HG03558 (cell line): ENCODE data around the gene C4orf50.

Source experiments
- ATAC-seq: cut with Tn5 transposase; IDR thresholded peaks from one replicate; pipeline ENCODE4 v1.9.1; 2021; ENCODE audit warnings: moderate number of reproducible peaks; ENCODE audit not compliant: unreplicated experiment; ENCODE audit errors: extremely low read depth

The C4orf50 gene

GRCh38 chr4:6018331-6018730, at the start of gene C4orf50:
Gene C4orf50, minus strand, starts transcription at chr4:6018431.
- ATAC-seq, result no peak

GRCh38 chr4:6065934-6066590, 47.8 kb upstream of the C4orf50 start:
- no peak for ATAC-seq

DNA sequence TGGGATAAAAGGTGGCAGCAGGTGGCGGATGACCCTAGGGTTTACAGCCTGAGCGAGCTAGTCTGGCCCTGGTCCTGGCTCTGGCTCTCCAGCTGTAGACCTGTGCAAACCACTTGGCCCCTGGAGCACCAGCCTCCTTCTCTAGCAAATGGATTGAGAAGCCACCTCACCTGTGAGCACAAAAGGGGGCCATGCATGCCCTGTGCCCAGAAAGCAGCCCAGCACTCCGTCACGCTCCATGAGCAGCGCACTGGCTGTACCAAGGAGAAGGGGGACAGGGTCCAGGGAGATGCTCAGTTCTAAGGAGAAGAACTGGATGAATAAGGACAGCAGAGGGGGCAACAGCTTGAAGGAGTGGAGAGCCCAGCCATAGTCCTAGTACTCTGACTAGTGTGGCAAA, 46.9 kb upstream of the C4orf50 start:
- ATAC-seq, result no peak

DNA sequence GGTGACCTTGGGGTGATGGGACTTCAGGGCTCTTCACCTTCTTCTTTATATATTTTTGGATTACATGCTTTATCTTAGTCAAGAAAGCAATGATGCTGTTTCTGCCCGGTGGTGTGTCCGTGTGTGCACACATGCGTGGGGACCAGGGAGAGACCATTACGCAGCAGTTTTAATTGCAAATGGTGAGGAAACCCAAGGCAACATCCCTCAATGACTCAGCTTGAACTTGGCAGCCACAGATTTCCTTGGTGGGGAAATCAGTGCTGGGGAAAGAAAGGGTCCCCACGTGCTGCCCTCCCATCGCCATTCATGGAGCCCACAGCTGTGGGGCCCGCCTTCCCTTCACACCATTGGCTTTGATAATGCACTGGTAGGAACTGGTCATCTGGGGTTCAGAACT, 46.2 kb upstream of the C4orf50 start:
- no peak for ATAC-seq

- ATAC-seq, result no peak
Measured at GRCh38 chr4:6063684-6064083, 45.5 kb upstream of the C4orf50 start.

DNA sequence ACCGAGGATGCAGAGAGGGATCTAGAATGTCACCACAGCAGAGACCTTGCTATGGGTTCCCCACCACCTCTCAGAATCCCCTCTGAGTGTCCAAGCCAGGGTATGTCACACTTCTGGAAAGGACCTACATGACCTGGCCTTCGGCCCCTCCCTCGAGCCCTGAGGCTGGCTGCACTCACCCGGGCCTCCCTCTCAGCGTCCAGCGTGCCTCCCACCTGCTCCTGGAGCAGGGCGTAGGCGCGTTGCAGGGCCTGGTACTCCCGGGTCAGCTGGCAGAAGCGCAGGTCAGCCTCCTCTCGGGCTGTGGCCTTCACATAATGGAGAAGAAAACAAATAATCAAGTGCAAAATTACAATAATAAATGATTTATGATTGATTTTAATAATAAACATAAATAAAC, 43.9 kb upstream of the C4orf50 start:
- no peak for ATAC-seq

DNA sequence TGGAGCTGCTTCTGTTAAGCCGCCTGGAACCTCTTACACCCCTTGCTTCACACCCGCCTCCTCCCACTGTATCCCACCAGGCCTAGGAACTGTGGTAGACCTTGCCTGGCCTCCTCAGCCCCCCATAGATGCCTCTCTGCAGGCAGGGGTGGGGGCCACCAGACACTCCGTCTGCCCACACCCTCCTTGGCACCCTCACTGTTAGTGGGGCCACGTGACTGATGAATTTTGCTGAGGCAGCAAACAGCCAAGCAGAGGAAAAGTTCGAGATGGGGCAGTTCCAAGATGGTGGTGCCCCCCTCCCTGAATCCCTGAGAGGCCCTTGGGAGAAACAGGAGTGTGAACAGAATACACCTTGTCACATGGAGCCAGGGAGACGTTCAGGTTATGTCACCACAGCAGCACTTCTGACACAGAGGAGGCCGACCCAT, 41.2 kb upstream of the C4orf50 start:
- no peak for ATAC-seq

GRCh38 chr4:6058531-6059374, 40.5 kb upstream of the C4orf50 start:
- ATAC-seq, result no peak

GRCh38 chr4:6056976-6057766, 38.9 kb upstream of the C4orf50 start:
- no peak for ATAC-seq

- ATAC-seq, result no peak
Measured at GRCh38 chr4:6055436-6055835, 37.2 kb upstream of the C4orf50 start.

DNA sequence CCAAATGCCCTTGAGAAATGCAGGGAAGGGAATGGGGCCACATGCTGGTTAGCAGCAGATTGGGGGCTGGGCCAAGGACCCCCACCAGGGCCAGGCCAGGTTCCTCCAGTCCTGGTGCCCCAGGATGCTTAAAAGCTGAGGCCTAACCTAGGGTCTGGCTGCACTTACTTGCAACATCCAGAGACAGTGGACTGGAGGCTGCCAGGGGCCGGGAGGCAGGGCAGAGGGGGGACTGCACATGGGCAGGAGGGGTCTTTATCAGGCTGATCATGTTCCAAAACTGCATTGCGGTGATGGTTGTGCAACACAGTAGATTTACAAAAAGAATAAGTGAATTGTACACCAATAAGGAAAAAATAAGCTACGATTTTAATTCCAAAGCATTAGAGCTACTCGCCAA, 36.8 kb upstream of the C4orf50 start:
- no peak for ATAC-seq

DNA sequence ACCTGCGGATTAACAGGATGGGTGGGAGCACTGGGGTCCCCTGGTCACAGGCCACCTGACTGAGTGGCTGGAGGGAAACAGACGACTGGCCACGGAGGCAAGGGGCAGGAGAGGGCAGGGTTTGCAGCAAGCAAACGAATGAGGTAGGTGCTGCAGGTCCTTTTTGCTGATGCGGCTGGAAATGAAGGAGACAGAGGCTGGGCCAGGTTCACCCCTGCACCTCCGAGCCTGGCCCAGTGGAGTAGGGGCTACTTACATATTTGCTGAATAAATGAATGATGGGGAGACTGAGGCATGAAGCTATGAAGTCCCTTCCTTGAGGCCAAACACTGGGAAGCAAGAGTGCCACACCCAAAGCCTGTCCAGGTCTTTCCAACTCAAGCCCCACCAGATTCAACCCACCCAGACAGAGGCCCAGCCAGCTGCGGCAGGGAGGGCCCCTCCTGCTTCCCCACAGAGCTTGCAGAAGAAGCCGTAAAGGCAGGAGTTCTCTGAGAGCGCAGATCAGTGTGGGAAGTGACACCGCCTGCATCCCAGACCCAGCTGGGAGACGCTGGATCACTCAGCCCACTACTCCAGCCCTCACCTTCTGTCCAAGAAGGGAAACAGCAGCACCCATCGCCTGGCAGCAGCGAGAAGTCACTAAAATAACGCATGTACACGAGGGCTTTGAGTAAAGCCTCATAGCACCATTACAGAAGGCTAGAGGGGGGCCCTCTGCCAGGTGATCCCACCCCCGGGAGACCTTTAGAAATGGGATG, 36.1 kb upstream of the C4orf50 start:
- no peak for ATAC-seq

DNA sequence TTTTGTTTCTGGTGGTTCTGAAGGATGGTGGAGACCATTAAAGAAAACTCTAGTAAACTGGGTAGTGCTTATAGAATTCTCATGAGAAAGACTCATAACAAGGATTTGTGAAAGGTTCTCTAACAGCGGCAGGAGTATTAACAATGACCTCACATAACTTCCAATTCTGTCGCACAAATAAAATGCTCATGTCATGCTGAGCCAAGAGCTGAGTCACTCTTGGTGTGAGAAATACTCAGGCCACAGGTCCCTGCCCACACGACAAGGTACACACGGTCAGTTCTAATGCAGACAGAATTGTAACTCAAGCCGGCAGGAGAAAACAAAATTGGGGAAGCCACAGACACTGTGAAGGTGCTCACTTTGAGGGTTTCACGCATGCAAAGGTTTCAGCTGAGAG, 34.4 kb upstream of the C4orf50 start:
- ATAC-seq, result no peak

DNA sequence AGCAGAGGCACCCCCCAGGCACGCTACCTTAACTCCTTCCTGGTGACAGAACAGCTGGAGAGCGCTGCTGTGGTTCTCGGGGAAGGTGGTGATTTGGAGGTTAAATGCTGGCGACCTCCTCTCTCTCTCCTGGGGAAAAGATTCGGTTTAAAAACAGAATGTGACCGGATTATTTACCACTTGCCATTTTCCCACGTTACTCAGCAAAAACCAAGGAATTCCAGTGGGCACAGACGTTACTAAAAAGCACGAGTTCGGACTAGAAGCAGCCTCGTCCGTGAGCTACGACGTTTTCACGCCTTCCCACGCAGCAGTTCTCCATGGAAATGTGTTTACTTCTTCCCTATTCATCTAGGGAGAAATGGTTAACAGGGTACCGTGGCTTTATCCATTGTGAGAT, 32.3 kb upstream of the C4orf50 start:
- ATAC-seq, result no peak

GRCh38 chr4:6049985-6050384, 31.8 kb upstream of the C4orf50 start:
- no peak for ATAC-seq

- no peak for ATAC-seq
Measured at GRCh38 chr4:6049278-6049677, 31.0 kb upstream of the C4orf50 start.

- ATAC-seq, result no peak
Measured at GRCh38 chr4:6048537-6048936, 30.3 kb upstream of the C4orf50 start.

DNA sequence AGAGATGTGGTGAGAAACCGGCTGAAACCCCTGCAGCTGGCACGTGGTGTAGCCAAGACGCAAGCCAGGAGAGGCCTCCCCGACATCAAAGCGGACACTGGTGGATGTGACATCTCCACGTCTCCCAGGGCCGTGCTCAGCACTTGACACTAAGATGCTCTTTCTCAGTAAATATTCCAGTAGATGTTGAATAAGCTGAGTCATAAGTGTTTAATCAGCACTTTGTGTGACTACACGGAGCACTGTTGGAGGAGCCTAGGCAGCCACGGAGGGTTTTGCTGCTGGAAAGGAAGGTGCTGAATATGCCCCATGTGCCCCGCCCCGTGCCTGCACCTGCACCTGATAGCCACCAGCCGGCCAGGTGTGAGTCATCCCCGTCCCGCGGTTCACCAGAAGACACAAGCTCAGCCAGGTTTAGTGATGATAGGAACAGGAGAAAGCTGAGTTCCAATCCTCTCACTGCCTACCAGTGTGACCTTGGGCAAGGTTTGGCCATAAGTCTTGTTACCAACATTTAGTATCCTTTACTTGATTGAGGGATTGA, 29.0 kb upstream of the C4orf50 start:
- no peak for ATAC-seq

GRCh38 chr4:6046526-6047129, 28.4 kb upstream of the C4orf50 start:
- ATAC-seq, result no peak

DNA sequence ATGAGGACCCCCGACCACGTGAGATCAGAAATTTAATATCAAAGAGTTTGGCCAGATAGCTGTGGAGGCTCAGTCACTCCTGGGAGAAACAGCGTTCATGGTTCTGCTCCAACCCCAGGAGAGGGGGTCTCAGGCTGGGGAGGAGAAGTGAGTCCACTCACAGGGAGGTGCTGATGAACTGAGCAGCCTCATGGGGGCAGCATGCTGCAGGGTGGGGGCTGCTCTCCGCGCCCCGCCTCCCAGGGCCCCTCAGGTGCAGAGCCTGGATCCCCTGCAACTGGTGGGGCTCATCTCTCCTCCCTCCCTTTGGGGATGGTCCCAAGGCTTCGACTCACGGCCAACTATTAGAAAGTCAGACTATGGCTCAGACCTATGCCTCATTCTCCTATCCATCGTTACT, 26.6 kb upstream of the C4orf50 start:
- no peak for ATAC-seq
